ENCODE measurements around the gene SBK2.

DNA sequence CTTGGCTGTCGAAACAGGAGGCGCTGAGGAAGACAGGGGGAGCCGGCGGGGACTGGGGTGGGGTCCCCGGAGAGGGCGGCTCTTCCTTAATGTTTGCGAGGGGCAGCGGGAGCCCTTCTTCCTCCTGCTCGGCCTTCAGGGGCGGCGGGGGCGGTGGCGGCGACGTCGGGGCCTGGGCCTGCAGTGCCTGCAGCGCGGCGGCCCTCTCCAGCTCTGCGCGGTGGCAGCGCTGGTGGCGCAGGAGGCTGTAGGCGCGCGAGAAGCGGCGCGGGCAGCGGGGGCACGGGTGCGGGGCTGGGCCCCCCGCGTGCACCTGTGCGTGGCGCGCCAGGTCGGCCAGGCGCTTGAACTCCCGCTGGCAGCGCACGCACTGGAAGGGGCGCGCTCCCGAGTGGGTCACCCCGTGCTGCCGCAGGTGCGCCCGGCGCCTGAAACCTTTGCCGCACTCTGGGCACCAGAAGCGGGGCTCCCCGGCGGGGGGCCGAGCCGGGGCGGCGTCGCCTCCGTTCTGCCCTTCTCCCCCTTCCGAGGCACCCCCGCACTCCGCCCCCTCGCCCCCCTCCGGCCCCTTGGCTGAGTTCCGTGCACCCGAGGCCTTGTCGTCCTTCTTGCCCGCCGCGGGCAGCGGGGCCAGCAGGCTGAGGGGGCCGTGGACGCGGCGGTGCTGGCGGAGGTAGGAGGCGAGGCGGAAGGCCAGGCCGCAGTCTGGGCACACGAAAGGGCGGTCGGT lies 41.3 kb upstream of the SBK2 start:
- TF ChIP-seq POLR2A (IDR thresholded peaks at IDR 0.05; ENCODE audit: low read length) = no peak
- no peak for TF ChIP-seq GATA1 (IDR thresholded peaks at IDR 0.05; ENCODE audit: low read depth, low read length)

Measured in erythroblast (primary cell).